ENCODE results near the gene NAPG.
"Not testable (repeated sequence)": the region's sequence is repeated elsewhere in the genome, so short reads cannot be mapped to it uniquely, and the experiment has no call there.

The NAPG gene

GRCh38 chr18:10530852-10531251 is 5.0 kb downstream of the NAPG start:
- no peak for DNase-seq (ENCODE audit: extremely low read depth, low read depth)
- TF ChIP-seq, protein P1, sequence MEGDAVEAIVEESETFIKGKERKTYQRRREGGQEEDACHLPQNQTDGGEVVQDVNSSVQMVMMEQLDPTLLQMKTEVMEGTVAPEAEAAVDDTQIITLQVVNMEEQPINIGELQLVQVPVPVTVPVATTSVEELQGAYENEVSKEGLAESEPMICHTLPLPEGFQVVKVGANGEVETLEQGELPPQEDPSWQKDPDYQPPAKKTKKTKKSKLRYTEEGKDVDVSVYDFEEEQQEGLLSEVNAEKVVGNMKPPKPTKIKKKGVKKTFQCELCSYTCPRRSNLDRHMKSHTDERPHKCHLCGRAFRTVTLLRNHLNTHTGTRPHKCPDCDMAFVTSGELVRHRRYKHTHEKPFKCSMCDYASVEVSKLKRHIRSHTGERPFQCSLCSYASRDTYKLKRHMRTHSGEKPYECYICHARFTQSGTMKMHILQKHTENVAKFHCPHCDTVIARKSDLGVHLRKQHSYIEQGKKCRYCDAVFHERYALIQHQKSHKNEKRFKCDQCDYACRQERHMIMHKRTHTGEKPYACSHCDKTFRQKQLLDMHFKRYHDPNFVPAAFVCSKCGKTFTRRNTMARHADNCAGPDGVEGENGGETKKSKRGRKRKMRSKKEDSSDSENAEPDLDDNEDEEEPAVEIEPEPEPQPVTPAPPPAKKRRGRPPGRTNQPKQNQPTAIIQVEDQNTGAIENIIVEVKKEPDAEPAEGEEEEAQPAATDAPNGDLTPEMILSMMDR (IDR thresholded peaks at IDR 0.05; ENCODE audit: low read depth, low read length) = no peak

DNA sequence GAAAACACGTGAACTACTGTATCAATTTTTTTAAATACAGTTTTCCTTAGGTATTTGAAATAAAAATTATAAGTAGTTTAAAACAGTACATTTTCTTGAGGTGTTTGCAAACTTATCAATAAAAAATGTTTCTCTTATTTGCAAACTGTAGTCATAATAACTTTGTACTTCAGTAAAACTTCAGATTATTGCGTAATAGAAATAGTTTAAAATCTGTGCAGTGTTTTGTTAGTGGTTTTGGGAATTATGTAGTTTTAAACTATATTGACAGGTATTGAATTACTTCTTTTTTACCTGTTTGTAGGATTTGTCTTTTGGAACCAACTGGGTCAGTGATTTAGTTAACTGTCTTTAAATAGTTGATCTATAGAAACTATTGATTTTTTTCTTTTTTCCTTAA is 7.3 kb downstream of the NAPG start:
- TF ChIP-seq, protein P1 (IDR thresholded peaks at IDR 0.05; ENCODE audit: low read depth, low read length) = no peak
- no peak for DNase-seq (ENCODE audit: extremely low read depth, low read depth)

GRCh38 chr18:10536280-10536679 is 10.5 kb downstream of the NAPG start:
- TF ChIP-seq, protein P1 (IDR thresholded peaks at IDR 0.05; ENCODE audit: low read depth, low read length) = no peak
- no peak for DNase-seq (ENCODE audit: extremely low read depth, low read depth)

GRCh38 chr18:10537765-10538164 is 11.9 kb downstream of the NAPG start:
- DNase-seq (ENCODE audit: extremely low read depth, low read depth) = no peak
- TF ChIP-seq, protein P1 (IDR thresholded peaks at IDR 0.05; ENCODE audit: low read depth, low read length) = no peak

DNA sequence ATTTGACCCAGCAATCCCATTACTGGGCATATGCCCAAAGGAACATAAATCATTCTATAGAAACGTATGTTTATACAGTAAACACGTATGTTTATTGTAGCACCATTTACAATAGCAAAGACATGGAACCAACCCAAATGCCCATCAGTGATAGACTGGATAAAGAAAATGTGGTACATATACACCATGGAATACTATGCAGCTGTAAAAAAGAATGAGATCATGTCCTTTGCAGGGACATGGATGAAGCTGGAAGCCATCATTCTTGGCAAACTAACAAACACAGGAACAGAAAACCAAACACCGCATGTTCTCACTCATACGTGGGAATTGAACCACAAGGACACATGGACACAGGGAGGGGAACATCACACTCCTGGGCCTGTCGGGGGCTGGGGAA is 13.3 kb downstream of the NAPG start:
- DNase-seq (ENCODE audit: extremely low read depth, low read depth) = not testable (repeated sequence)

GRCh38 chr18:10543277-10543676 is 17.4 kb downstream of the NAPG start:
- TF ChIP-seq, protein P1 (IDR thresholded peaks at IDR 0.05; ENCODE audit: low read depth, low read length) = no peak
- no peak for DNase-seq (ENCODE audit: extremely low read depth, low read depth)

DNA sequence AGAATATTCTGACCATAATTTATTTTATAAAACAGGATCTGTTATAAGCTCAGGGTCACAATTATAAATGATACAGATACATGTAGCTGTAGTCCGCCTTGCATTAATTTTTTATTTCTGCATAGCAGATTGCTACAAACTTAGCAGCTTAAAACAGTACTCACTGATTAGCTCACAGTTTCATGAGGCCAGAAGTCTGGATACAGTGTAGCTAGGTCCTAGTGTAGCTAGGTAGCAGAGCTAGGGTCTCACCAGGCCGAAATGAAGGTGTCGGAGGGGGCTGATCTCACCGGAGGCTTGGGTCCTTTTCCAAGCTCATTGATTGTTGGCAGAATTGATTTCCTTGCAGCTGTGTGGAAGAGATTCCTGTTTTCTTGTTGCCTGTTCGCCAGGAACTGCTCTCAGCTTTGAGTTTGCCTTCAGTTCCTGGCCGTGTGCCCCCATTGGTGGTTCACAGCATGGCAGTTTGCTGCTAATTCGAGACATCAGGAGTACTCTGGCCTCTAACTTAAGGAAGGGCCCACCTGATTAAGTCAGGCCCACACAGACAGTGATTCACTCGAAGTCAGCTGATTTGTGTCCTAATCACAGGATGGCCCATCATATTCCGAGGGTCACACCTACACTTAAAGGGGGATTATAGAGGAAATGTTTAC is 18.4 kb downstream of the NAPG start:
- no peak for DNase-seq (ENCODE audit: extremely low read depth, low read depth)
- TF ChIP-seq, protein P1 (IDR thresholded peaks at IDR 0.05; ENCODE audit: low read depth, low read length) = no peak

Measured in AG09319 (cell line).